ENCODE measurements around the gene TOPAZ1. TPM values are rescaled to one million over a fixed set of nuclear protein-coding genes. Genes with fewer than 3 reads are reported as not detected.
A peak's percentile ranks its signal among the peaks of the same experiment; 100 is the strongest.

The TOPAZ1 gene
- total and polyA plus RNA-seq, 9 of the 15 experiments (the other 6 are each of a cell fraction or from before 2014, with no cell fraction given) = 0.01 TPM; not detected in 8

DNA sequence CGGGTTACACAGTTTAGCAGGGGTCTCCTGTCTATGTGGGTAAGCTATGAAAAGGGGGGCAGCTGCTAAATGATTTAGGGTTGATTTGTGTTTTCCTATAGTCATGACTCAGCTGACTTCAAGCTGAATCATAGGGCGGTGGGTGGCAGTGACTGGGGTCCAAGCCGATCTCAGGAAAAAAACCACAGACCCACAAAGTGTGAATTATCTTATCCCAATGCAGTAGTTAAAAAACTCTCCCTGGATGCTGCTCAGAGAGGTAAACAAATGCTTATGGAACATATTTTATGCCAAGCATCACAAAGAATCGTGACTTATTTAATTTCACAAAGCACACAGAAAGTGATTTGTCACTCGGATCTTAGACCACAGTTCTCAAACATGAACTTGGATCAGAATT is 18.4 kb upstream of the TOPAZ1 start:
- H4K20me1 ChIP-seq (replicated peaks; ENCODE audit: control insufficient read depth, insufficient read depth, low read length) = no peaks in the 10 kb centered on the region
- BruUV-seq (replicated peaks) = no TSS peak
- in situ Hi-C loops (cut with MboI) = no loop called here
- 0 out of 2 replicates have a peak, but pooled peaks have one; percentile 17 for TF ChIP-seq SMARCE1 (IDR thresholded peaks at IDR 0.05)
- TF ChIP-seq TRIM24 (IDR thresholded peaks at IDR 0.05) = no peak
- peak; percentile 65 for TF ChIP-seq SMARCA4 (IDR thresholded peaks at IDR 0.05)
- no peak for TF ChIP-seq FOXK2 (conservative IDR thresholded peaks at IDR 0.05 in 1 of 2, IDR thresholded peaks at IDR 0.05 in 1 of 2; ENCODE audit: low read depth in 2 of 2)
- 0 out of 2 replicates have a peak, but pooled peaks have one; percentile 19 for TF ChIP-seq ZNF766 (CRISPR knock-in tag; conservative IDR thresholded peaks at IDR 0.05)
- no peak for TF ChIP-seq ZNF347 (CRISPR knock-in tag; IDR thresholded peaks at IDR 0.05; ENCODE audit: low read depth)
- TF ChIP-seq MAFG (tag; conservative IDR thresholded peaks at IDR 0.05) = peak; percentile 59; the same call in 1 of the 2 replicates
- TF ChIP-seq C11orf30 (IDR thresholded peaks at IDR 0.05; ENCODE audit: low read depth) = peak; percentile 77
- TF ChIP-seq MEIS2 (IDR thresholded peaks at IDR 0.05; ENCODE audit: partially characterized antibody) = peak; percentile 28
- TF ChIP-seq ZNF785 (CRISPR knock-in tag; IDR thresholded peaks at IDR 0.05) = no peak
- TF ChIP-seq NFE2 (IDR thresholded peaks at IDR 0.05; ENCODE audit: low read depth) = peak; percentile 88
- TF ChIP-seq EGR1 (conservative IDR thresholded peaks at IDR 0.05) = no peak; the same call in 1 of the 2 replicates
- peak; percentile 64; the same call in 1 of the 2 replicates for TF ChIP-seq ZBTB7A (IDR thresholded peaks at IDR 0.05; ENCODE audit: borderline replicate concordance, control insufficient read depth, low read depth, low read length)
- TF ChIP-seq ZNF57 (CRISPR knock-in tag; IDR thresholded peaks at IDR 0.05) = no peak
- TF ChIP-seq JUND (IDR thresholded peaks at IDR 0.05; ENCODE audit: borderline replicate concordance, low read depth, low read length) = peak; percentile 43; the same call in 1 of the 2 replicates
- TF ChIP-seq JUND (tag; IDR thresholded peaks at IDR 0.05; ENCODE audit: borderline replicate concordance, low read depth, low read length) = no peak
- peak; percentile 56; the same call in 1 of the 2 replicates for TF ChIP-seq DPF2 (IDR thresholded peaks at IDR 0.05)
- TF ChIP-seq, protein P1, sequence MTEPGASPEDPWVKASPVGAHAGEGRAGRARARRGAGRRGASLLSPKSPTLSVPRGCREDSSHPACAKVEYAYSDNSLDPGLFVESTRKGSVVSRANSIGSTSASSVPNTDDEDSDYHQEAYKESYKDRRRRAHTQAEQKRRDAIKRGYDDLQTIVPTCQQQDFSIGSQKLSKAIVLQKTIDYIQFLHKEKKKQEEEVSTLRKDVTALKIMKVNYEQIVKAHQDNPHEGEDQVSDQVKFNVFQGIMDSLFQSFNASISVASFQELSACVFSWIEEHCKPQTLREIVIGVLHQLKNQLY (CRISPR knock-in tag; conservative IDR thresholded peaks at IDR 0.05) = no peak
- 0 out of 2 replicates have a peak, but pooled peaks have one; percentile 23 for TF ChIP-seq FOSL1 (tag; conservative IDR thresholded peaks at IDR 0.05)
- TF ChIP-seq ARID1B (IDR thresholded peaks at IDR 0.05) = 0 out of 2 replicates have a peak, but pooled peaks have one; percentile 23
- peak; percentile 39; the same call in 1 of the 2 replicates for TF ChIP-seq MAFF (IDR thresholded peaks at IDR 0.05; ENCODE audit: low read length)
- TF ChIP-seq ZNF316 (IDR thresholded peaks at IDR 0.05) = peak; percentile 64
- peak; percentile 20; the same call in 1 of the 2 replicates for TF ChIP-seq MAFK (IDR thresholded peaks at IDR 0.05; ENCODE audit: low read length)
- no peak overlapping the region; the same call in 2 of the 3 replicates for H3K27ac ChIP-seq (ENCODE audit: extremely low read depth, low read depth, low read length)
- peak overlapping the region; percentile 36; the same call in 1 of the 2 replicates for H3K4me2 ChIP-seq (ENCODE audit: insufficient read depth, low read length)
- DNase-seq (ENCODE audit: extremely low read depth in 1 of 4, low spot score in 3 of 4) (peak in 1 of 4 experiments; percentile 39), FAIRE-seq (no peak), ATAC-seq (peak; percentile 39)
- peaks cover 0 to 23% of the 10 kb centered on the region in 2 experiments; a peak in 4 of 5 replicates for H3K4me1 ChIP-seq (replicated peaks in 1 of 2; ENCODE audit: control insufficient read depth in 2 of 2, insufficient read depth in 2 of 2, low read length in 2 of 2)
- H3K9ac ChIP-seq (ENCODE audit: insufficient read depth in 1 of 2, low read depth in 2 of 2, low read length in 2 of 2) = peak overlapping the region in 1 of 2 experiments; percentile 8; a peak in 1 of 4 replicates
- no peaks in the 10 kb centered on the region for H3K27me3 ChIP-seq (ENCODE audit: control insufficient read depth in 2 of 2, insufficient read depth in 2 of 2, low read length in 2 of 2)
- ChIA-PET POLR2A (interaction anchor here (0.7 to 1.2 kb wide), 3 partner anchors 12 to 18 kb away, joined by 3 to 5 read pairs (median 5); no protein-coding TSS in a partner anchor), CTCF (ENCODE audit: low intra/inter-chr PET ratio) (no interaction called here)
- no peaks in the 10 kb centered on the region for H3K9me1 ChIP-seq (ENCODE audit: control insufficient read depth, insufficient read depth, low read length)
- H3K79me2 ChIP-seq (ENCODE audit: control insufficient read depth, insufficient read depth, low read length) = no peaks in the 10 kb centered on the region
- H3K9me3 ChIP-seq (replicated peaks; ENCODE audit: control insufficient read depth, insufficient read depth, low read depth, low read length) = no peaks in the 10 kb centered on the region
- intact Hi-C loops (cut with micrococcal nuclease) = no loop called here
- no peak overlapping the region for H3K4me3 ChIP-seq
- no peaks in the 10 kb centered on the region for H3K36me3 ChIP-seq (ENCODE audit: control insufficient read depth, insufficient read depth, low read length)
- WGBS (ENCODE audit: insufficient coverage, low coverage, missing lambda C conversion rate) = 8% methylated on average over 5 of the region's 5 CpGs
- peak overlapping the region; percentile 70 for H2AFZ ChIP-seq (ENCODE audit: low read depth, low read length)

Data from K562 (cell line).